GM20000 (cell line): Measurements from ENCODE around the gene CCDC152.
"Not testable (repeated sequence)": the region's sequence is repeated elsewhere in the genome, so short reads cannot be mapped to it uniquely, and the experiment has no call there.

Experiments
- DNase-seq: peaks from one replicate; pipeline ENCODE4 v3.0.0; 2012; ENCODE audit warnings: low spot score
- TF ChIP-seq, protein P1 (sequence below): IDR thresholded peaks from 2 replicates; pipeline ENCODE4 v1.5.1; 2012; ENCODE audit warnings: mild to moderate bottlenecking, control low read depth; ENCODE audit errors: extremely low read depth, missing control alignments

The CCDC152 gene

DNA sequence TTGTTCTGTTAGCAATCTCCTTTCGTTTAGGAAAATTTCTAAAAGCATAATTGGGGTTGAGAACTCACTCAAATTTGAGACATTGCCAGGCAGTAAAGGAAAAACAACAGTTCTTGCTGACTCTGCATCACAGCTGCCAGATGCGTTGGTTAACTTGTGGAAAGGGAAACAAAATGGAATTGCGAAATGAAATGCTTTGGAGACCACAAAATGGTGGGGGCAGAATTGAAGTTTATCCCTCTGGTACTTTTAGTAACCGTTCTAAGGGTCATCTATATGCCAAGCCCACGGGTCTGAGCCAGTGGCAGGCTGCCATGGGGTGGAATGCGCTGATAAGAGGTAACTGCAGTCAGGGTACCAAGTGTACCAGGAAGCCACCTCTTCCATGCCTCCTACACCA is 83.7 kb downstream of the CCDC152 start:
- no peak for DNase-seq
- TF ChIP-seq, protein P1, sequence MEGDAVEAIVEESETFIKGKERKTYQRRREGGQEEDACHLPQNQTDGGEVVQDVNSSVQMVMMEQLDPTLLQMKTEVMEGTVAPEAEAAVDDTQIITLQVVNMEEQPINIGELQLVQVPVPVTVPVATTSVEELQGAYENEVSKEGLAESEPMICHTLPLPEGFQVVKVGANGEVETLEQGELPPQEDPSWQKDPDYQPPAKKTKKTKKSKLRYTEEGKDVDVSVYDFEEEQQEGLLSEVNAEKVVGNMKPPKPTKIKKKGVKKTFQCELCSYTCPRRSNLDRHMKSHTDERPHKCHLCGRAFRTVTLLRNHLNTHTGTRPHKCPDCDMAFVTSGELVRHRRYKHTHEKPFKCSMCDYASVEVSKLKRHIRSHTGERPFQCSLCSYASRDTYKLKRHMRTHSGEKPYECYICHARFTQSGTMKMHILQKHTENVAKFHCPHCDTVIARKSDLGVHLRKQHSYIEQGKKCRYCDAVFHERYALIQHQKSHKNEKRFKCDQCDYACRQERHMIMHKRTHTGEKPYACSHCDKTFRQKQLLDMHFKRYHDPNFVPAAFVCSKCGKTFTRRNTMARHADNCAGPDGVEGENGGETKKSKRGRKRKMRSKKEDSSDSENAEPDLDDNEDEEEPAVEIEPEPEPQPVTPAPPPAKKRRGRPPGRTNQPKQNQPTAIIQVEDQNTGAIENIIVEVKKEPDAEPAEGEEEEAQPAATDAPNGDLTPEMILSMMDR: no peak

DNA sequence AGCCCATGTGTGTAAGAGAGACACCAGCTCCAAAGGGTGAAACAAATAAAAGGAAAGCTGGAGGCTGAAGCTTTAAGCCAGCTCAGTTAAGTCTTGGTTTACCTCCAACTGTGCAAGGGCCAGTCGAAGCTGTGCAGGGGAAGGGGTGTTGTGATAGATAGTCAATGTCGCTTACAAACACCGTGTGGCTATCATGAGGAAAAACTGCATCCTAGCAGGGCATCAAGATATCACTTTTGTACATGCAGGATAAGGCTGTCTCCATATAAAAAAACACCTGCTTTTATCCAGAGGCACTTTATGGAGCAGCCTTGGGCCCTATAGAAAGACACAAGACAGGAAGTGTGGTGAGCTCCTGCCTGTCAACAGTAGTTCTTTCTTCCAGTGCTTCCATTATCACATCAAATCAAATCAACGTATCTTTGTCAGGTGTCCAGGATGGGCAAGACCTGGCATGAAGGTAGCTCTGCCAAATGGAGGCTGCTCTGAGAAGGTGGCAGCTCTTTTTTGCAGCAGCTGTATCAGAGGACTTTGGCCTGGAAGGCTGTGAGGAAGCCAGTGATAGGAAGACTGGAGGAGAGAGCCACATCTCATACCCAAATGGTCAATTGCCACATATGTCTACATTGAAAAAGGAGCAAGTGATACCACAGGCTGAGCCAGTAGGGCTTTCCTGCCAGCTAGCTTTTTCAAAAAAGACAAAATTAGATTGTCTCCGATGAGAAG is 84.4 kb downstream of the CCDC152 start:
- TF ChIP-seq, protein P1: no peak
- no peak for DNase-seq

DNA sequence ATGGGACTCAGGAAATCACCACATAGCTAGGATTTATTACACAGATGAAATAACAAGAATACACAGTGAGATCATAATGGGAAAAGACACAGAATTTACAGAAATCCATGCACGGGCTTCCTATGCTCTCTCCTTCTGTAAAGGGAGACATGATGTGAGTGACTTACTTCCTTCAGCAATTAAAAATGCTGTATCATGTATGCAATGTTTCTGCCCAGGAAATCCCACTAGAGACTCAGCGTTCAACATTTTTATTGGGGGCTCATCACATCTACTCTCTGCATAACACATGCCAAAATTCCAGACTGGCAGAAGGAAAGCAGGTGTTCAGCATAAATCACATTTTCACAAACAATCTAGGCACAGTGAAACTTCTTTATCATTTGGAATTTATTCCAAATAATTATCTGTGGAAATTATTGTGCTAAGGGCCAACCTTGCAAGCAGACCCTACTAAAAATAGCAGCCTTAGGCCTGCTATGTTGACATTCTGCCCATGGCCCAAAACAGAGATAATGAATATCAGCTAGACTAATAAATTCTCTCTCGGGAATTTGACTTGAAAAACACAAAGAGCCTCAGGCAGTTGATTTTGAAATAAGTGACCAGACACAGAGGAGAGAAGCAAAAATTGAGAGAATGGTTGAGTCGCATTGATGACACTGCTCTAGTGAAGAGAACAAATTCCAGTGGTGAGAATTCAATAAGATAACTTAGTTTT is 86.5 kb downstream of the CCDC152 start:
- DNase-seq: no peak
- TF ChIP-seq, protein P1: no peak

DNA sequence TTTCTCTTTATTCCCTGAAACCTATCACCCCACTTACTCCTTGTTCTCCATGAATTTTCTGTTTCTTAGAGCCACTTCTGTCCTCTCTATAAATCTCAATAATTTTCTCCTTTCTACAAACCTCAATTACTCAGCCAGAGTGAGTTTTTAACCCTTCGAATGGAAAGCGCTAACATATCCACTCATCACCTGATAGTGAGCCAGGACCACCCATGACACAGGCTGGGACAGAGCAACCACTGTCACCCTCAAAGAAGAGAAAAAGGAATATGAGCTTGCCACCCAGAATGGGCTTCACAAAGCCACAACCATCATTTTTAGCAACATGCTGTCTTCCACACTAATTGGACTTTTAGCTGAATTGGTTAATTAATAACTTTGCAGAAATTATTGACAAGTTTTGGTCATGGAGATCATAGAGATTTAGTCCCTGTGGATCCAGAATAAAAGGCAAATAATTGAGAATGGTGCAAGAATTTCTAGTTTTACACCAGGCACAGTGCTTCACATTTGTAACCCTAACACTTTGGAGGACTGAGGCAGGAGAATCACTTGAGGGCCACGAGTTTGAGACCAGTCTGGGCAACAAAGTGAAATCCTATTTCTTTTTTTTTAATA is 87.2 kb downstream of the CCDC152 start:
- TF ChIP-seq, protein P1: no peak
- no peak for DNase-seq

DNA sequence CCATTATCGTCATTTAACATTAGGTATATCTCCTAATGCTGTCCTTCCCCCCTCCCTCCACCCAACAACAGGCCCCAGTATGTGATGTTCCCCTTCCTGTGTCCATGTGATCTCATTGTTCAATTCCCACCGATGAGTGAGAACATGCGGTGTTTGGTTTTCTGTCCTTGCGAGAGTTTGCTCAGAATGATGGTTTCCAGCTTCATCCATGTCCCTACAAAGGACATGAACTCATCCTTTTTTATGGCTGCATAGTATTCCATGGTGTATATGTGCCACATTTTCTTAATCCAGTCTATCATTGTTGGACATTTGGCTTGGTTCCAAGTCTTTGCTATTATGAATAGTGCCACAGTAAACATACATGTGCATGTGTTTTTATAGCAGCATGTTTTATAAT is 87.8 kb downstream of the CCDC152 start:
- DNase-seq: not testable (repeated sequence)

DNA sequence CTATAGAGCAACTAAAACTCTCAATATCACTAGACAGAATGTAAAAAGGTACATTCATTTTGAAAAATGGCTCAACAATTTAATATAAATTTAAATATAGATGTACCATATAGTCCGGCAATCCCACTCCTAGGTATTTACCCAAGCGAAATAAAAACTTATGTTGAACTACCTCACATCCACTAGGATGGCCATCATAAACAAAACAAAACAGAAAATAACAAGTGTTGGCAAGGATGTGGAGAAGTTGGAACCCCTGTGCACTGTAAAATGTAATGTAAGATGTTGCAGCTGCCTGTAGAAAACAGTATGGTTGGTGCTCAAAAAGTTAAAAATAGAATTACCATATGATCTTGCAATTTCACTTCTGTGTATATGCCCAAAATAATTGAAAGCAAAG is 91.9 kb downstream of the CCDC152 start:
- TF ChIP-seq, protein P1: no peak
- DNase-seq: no peak

DNA sequence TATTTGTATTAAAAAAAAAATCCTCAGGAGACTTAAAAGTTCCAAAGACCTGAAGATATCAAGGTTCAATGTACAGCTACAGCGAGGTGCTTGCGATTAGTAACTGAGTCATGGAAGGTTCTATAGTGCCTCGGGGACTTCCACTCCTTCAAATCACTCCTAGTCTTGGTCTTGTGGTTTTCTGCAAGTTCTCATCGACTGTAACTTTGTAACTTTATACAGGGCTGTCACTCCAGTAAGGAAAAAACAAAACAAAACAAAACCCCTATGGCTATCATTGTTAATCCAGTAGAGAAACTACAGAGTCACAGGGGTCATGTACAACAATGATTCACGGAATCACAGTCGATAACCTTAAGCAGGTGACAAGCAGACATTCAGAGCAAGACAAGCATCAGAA is 94.9 kb downstream of the CCDC152 start:
- DNase-seq: no peak
- TF ChIP-seq, protein P1: no peak
